ENCODE data around the gene CNTNAP4. TPM values are rescaled to one million over a fixed set of nuclear protein-coding genes. Genes with fewer than 3 reads are reported as not detected.

CNTNAP4 gene
- total RNA-seq, 1 experiment from 2014 or later: not detected

GRCh38 chr16:76237471-76237870 is 39.7 kb upstream of the CNTNAP4 start:
- ChIA-PET CTCF (no interaction called here), RAD21 (ENCODE audit: low non-redundant PET in 1 of 2, low total read pairs in 2 of 2, uncharacterized antibody in 2 of 2, unreplicated experiment in 2 of 2) (no interaction called here), POLR2A (no interaction called here)
- intact Hi-C loops (cut with micrococcal nuclease): no loop called here
- BruUV-seq (replicated peaks): no TSS peak
- no peaks in the 10 kb centered on the region for H3K79me2 ChIP-seq (ENCODE audit: insufficient read depth, low read length)
- no peak overlapping the region for H3K4me2 ChIP-seq (ENCODE audit: low read length)
- H3K27me3 ChIP-seq (ENCODE audit: insufficient read depth, low read length): no peaks in the 10 kb centered on the region
- no peaks in the 10 kb centered on the region; a peak in 2 of 4 replicates for H3K9me3 ChIP-seq (ENCODE audit: control insufficient read depth in 1 of 2, insufficient read depth in 1 of 2, low read depth in 1 of 2, low read length in 2 of 2)
- H3K36me3 ChIP-seq (ENCODE audit: control insufficient read depth in 1 of 2, insufficient read depth in 2 of 2, low read length in 2 of 2): no peaks in the 10 kb centered on the region
- H3K9me2 ChIP-seq (ENCODE audit: insufficient read depth): no peaks in the 10 kb centered on the region
- H3K9ac ChIP-seq (ENCODE audit: low read length): no peak overlapping the region
- ATAC-seq: no peak
- TF ChIP-seq EGR1 (IDR thresholded peaks at IDR 0.05; ENCODE audit: low read depth) (no peak), SRF (IDR thresholded peaks at IDR 0.05; ENCODE audit: low read depth) (no peak), ZNF274 (IDR thresholded peaks at IDR 0.05; ENCODE audit: low read depth, low read length) (no peak), ZBTB33 (IDR thresholded peaks at IDR 0.05; ENCODE audit: extremely low read depth, insufficient replicate concordance, low read length) (no peak), CTCF (IDR thresholded peaks at IDR 0.05 in 2 of 3, conservative IDR thresholded peaks at IDR 0.05 in 1 of 3; ENCODE audit: borderline replicate concordance in 1 of 3, insufficient read depth in 1 of 3, low read depth in 2 of 3, low read length in 2 of 3) (no peak), POLR2AphosphoS5 (IDR thresholded peaks at IDR 0.05; ENCODE audit: low read depth, low read length) (no peak), REST (IDR thresholded peaks at IDR 0.05; ENCODE audit: low read depth) (no peak), CBX3 (IDR thresholded peaks at IDR 0.05; ENCODE audit: low read depth) (no peak), RAD21 (IDR thresholded peaks at IDR 0.05; ENCODE audit: low read depth) (no peak), CEBPB (IDR thresholded peaks at IDR 0.05; ENCODE audit: low read depth) (no peak), FOSL1 (IDR thresholded peaks at IDR 0.05; ENCODE audit: low read depth) (no peak), SP1 (IDR thresholded peaks at IDR 0.05; ENCODE audit: low read depth) (no peak), POLR2A (IDR thresholded peaks at IDR 0.05; ENCODE audit: borderline replicate concordance, extremely low read depth, insufficient read depth, insufficient read length) (no peak), EZH2 (IDR thresholded peaks at IDR 0.05) (no peak), MAX (IDR thresholded peaks at IDR 0.05) (no peak), TCF7L2 (IDR thresholded peaks at IDR 0.05; ENCODE audit: borderline replicate concordance, extremely low read depth, insufficient read depth, insufficient read length) (no peak), YY1 (IDR thresholded peaks at IDR 0.05; ENCODE audit: extremely low read depth, insufficient replicate concordance, low read depth, low read length) (no peak), EZH2phosphoT487 (IDR thresholded peaks at IDR 0.05; ENCODE audit: borderline replicate concordance) (no peak), ELF1 (IDR thresholded peaks at IDR 0.05; ENCODE audit: borderline replicate concordance, low read depth) (no peak), ATF3 (IDR thresholded peaks at IDR 0.05) (no peak)
- H3K27ac ChIP-seq (ENCODE audit: low read depth, low read length): no peak overlapping the region
- no peaks in the 10 kb centered on the region; a peak in 1 of 4 replicates for H3K4me1 ChIP-seq (ENCODE audit: control insufficient read depth in 1 of 2, insufficient read depth in 2 of 2, low read length in 2 of 2)
- no peak overlapping the region for H3K4me3 ChIP-seq (replicated peaks in 1 of 2; ENCODE audit: low read depth in 1 of 2, low read length in 2 of 2)
- H2AFZ ChIP-seq (ENCODE audit: low read depth, low read length, poor library complexity, severe bottlenecking): no peak overlapping the region
- no peak for DNase-seq (ENCODE audit: low read depth, low spot score)
- H4K20me1 ChIP-seq (ENCODE audit: insufficient read depth): no peaks in the 10 kb centered on the region

Data from HCT116 (cell line).